GM10847 (cell line): ENCODE measurements around the gene ARSB.

ENCODE experiments used
- POLR2A ChIP-seq: IDR thresholded peaks from 2 replicates; pipeline ENCODE4 v1.6.1; 2011; ENCODE audit not compliant: insufficient read length; ENCODE audit errors: extremely low read depth

ARSB gene

DNA sequence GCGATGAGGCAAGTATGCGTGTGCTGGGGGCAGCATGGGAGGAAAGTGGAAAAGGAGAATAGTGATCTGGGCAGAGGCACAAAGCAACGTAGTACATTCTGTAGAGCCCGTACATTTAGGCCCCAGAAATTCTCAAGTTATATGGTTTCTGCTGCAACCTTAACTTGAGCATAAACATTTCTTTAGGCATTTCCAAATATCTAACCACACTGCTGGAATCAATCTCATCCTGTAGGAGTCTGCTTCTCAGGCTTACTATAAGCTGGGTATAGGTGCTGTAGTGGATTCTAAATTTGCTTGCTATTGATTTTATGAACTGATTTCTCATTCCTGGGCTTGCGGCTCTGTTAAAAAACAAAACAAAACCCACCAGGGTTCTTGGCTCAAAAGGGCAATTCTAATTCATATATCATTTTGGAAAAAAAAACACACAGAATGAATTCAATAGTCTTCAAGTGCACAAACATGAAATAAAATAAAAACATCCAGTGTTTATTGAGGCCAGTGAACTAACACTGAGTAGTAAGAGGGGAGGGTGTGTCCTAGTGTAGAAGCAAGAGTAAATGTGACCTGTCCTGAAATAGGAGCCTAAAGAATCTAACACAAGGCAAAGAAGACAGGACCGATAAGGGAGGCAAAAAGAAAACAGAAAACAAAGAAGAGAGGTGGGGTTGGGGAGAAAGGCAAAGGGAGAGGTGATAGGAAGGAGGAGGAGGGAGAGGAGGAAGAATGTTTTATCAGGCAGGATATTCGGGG is 191.0 kb downstream of the ARSB start:
- TF ChIP-seq POLR2A: no peak

DNA sequence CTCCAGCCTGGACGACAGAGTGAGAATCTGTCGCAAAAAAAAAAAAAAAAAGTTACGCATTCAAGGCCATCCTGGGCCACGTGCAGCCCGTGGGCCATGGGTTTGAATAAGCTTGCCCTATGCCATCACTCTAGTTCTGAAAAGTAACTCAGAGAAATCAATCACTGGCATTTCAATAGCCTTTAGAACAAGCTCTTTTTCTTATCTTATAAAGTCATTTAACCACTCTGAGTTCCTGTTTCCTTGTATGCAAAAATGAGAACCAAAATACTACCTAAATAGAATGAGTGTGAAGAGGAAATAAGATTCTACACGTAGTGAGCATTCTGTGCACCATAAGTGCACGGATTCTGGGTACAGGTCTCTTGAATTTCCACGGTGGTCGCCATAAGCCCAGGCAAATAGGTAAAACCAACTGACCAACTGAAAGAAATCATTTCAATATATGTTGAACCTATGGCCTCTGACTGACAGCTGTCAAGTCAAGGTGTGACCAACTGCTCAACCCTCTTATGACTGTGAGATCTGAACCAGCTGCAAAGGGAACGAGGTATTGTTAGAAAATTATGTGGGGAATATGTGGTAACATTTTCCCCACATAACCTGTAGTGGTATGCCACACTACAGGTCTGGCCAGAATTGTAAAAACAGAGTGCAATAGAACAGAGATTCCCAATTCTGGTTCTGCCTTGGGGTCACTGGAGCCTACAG is 192.6 kb downstream of the ARSB start:
- TF ChIP-seq POLR2A: no peak

DNA sequence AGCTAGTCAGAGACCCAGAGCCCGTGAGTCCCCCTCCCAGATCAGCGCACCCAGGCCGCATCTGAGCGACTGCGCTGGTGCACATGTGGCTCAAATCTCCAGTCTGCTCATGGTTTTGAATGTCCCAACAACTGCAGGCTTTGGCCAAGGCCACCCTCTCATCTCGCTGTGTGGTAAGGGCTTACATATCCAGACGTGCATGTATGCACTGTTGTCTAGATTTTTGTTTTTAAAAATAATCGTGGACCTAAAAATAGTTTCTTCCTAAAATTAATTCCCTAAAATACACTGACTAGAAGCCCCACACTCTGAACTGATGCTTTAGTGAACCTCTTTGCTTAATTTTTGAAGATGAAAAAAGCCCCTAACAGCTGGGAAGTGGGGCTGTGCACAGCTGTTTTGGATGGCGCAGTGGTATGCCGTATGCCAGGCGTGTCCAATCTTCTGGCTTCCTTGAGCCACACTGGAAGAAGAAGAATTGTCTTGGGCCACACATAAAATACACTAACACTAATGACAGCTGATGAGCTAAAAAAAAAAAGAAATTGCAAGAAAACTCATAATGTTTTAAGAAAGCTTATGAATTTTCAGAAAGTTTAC is 193.5 kb downstream of the ARSB start:
- TF ChIP-seq POLR2A: no peak

DNA sequence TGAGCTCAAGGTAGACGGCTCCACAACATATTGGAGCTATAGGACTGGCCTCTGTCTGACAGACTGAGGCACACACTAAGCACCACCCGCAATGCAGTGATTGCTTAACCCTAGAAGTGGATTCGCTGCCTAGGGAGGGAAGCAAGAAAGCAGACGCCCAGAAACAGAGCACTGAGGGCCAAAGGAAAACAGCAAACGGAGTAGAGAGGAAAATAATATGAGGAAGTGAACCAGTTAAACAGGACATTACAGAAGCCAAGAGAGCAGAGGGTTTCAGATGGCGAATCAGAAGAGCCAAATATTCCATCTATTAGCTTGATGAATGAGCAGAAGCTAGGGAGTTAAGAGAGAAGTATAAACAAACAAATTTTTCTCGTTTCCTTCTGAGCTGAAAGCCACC is 197.3 kb downstream of the ARSB start:
- no peak for TF ChIP-seq POLR2A

DNA sequence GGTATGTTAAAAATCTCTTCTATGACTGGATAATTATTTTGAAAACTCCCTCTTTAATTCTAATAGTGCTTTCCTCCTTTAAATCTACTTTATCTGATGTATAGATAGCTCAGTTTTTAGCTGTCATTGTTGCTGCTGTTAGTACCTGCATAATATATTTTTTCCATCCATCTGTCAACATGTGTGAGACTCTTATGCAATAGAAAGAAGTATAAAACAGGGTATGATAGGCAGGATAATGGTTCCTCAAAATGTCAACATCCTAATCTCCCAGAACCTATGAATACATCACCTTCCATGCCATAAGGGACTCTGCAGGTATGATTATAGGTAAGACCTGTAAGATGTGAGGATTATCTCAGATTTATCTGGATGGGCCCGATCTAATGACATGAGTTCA is 199.7 kb downstream of the ARSB start:
- no peak for TF ChIP-seq POLR2A

- TF ChIP-seq POLR2A: no peak
Observed at GRCh38 chr5:78783434-78784130, 201.5 kb downstream of the ARSB start.

DNA sequence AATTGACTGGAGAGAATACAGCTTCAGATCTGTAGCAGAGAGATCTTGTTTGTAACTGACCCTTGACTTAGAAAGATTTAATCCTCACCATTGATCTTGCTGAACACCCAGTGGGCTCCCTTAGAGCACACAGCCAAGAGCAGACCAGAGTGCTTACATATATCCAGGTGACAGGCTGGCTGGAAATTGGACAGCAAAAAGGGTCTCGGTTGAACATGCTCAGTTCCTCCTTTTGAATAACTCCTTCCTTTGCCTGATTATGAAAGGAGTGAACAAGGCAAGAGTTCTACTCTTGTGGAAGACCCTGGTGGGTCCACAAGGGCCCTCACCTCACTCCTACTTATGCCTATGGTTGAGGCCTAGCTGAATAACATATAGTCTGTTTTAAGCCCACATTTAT is 202.4 kb downstream of the ARSB start:
- TF ChIP-seq POLR2A: no peak

- no peak for TF ChIP-seq POLR2A
Observed at GRCh38 chr5:78781611-78782286, 203.4 kb downstream of the ARSB start.

GRCh38 chr5:78779771-78780616 is 205.1 kb downstream of the ARSB start:
- TF ChIP-seq POLR2A: no peak

DNA sequence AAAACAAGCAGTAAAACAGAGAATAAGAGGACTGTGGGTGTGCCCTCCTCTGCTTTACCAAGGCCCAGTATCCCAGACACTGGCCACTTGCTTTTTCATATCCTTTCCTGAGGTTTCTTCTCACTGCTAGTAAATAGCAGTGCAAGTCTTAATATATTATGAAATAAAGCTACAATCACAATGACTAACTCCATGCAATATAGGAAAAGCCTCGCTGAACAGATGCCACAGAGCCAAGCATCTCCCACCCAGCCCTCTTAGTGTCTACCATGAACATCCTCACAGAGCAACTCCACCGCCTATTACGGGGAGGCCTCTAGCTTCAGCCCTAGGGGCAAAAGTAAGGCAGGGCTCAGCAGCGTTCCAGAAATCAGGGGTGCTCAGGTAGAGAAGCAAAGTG is 205.8 kb downstream of the ARSB start:
- no peak for TF ChIP-seq POLR2A

DNA sequence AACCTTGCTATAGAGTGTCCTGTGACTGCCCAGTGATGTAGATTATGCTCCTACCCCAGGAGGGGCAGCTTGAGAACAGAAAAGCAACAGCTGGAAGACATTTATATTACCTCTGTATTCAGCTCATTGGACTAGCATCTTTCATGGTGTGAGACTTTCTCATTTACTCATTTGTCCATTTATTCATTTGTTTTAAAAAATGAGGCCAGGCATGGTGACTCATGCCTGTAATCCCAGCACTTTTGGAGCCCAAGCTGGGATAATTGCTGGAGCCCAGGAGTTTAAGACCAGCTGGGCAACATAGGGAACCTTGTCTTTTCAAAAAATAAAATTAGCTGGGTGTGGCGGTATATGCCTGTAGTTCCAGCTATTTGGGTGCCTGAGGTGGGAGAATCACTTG is 206.6 kb downstream of the ARSB start:
- TF ChIP-seq POLR2A: no peak

DNA sequence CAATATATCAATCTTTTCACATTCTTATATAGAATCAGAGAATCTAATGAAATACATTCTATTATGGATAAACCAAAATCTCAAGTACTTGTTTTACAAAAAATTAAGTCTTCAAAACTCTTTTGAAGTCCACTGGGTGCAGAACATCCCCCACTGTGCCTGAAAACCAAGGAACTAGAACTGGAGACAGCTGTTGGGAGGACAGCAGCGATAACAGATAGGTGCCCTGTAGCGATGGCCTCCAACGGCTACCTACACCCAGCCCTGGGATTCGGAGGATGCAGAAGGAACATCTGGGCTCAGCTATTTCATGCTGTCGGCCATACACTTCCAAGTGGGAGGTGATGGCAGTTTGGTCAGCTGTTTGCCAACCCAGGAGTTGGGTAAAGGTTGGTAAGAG is 207.2 kb downstream of the ARSB start:
- no peak for TF ChIP-seq POLR2A

DNA sequence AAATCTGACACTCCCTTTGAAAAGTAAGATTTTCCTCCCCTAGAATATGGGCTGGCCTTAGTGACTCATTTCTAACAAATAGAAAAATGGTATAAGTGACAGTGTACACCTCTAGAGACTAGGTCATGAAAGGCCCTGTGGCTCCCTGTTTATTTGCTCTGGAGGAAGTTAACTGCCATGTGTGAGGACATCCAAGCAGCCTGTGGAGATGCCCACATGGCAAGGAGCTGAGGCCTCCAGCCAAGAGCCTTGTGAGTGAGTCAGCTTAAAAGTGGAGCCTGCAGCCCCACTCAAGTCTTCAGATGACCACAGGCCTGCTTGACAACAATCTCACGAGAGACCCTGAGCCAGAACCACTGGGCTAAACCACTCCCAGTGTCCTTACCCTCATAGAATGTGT is 208.5 kb downstream of the ARSB start:
- TF ChIP-seq POLR2A: no peak

DNA sequence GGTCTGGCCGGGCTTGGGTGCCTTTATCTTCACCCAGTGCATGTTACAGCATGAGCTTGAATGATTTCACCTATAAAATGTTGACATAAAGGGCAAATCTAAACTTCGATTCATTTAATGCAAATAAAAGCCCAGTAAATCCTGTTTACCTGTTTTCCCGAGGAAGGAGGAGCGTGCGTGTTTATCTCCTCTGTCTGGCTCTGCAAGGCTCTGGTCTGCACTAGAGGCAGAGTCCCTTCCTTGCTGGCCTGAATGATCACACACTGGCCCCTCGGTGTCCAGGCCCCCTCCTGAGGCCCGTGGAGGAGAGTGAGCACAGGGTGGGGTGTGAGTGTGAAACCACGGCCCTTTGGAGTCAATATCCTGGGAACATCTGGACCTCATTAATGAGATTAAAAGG is 211.5 kb downstream of the ARSB start:
- no peak for TF ChIP-seq POLR2A
